Astrocyte (in vitro differentiated cells and primary cell): ENCODE results near the gene DEFB125. TPM values are rescaled to one million over a fixed set of nuclear protein-coding genes. Genes with fewer than 3 reads are reported as not detected.

Experiments used
- DNase-seq: peaks from one replicate; pipeline ENCODE4 v3.0.0-alpha.2; 2010; ENCODE audit warnings: low read depth
- FAIRE-seq: peaks from 2 replicates; lab custom pipeline; 2011; peaks lifted over from hg19 to GRCh38; lab: Jason Lieb, UNC
- H2AFZ ChIP-seq: 2 replicates; pipeline ENCODE4 v1.6.0; 2012; ENCODE audit warnings: low read depth, low read length, inconsistent platforms
- H3K27ac ChIP-seq: 2 replicates; pipeline ENCODE4 v1.5.1; 2011; ENCODE audit warnings: low read depth, low read length, inconsistent platforms
- H3K27me3 ChIP-seq: 2 replicates; pipeline ENCODE4 v1.6.0; 2011; ENCODE audit warnings: low read length, inconsistent platforms; ENCODE audit not compliant: insufficient read depth
- H3K36me3 ChIP-seq: 2 replicates; pipeline ENCODE4 v1.5.1; 2011; ENCODE audit warnings: low read length, inconsistent platforms; ENCODE audit not compliant: insufficient read depth
- H3K4me1 ChIP-seq: 2 replicates; pipeline ENCODE4 v1.5.1; 2011; ENCODE audit warnings: low read length, inconsistent platforms; ENCODE audit not compliant: insufficient read depth
- H3K4me2 ChIP-seq: 2 replicates; pipeline ENCODE4 v1.6.0; 2012; ENCODE audit warnings: low read length, inconsistent platforms
- H3K4me3 ChIP-seq: 2 replicates; pipeline ENCODE4 v1.5.1; 2011; ENCODE audit warnings: low read depth, mild to moderate bottlenecking, low read length, inconsistent platforms; ENCODE audit not compliant: insufficient read depth
- H3K79me2 ChIP-seq: 2 replicates; pipeline ENCODE4 v1.6.0; 2012; ENCODE audit warnings: mild to moderate bottlenecking, low read length, inconsistent platforms; ENCODE audit not compliant: insufficient read depth
- H3K9ac ChIP-seq: 2 replicates; pipeline ENCODE4 v1.6.0; 2012; ENCODE audit warnings: mild to moderate bottlenecking, low read length, inconsistent platforms
- H3K9me3 ChIP-seq: 2 replicates; pipeline ENCODE4 v1.5.1; 2012; ENCODE audit warnings: low read depth, mild to moderate bottlenecking, low read length, inconsistent platforms; ENCODE audit not compliant: insufficient read depth
- H4K20me1 ChIP-seq: 2 replicates; pipeline ENCODE4 v1.6.0; 2012; ENCODE audit warnings: low read length, inconsistent platforms; ENCODE audit not compliant: insufficient read depth
- H3K27ac Mint-ChIP-seq: one replicate; pipeline ENCODE4 v1.8.0; 2021; ENCODE audit warnings: mild to moderate bottlenecking, mixed read lengths; ENCODE audit not compliant: unreplicated experiment
- H3K27me3 Mint-ChIP-seq: one replicate; pipeline ENCODE4 v1.8.0; 2021; ENCODE audit warnings: low read depth, mixed read lengths; ENCODE audit not compliant: unreplicated experiment
- H3K36me3 Mint-ChIP-seq: one replicate; pipeline ENCODE4 v1.8.0; 2021; ENCODE audit warnings: low read depth, mixed read lengths; ENCODE audit not compliant: unreplicated experiment
- H3K4me1 Mint-ChIP-seq: one replicate; pipeline ENCODE4 v1.8.0; 2021; ENCODE audit warnings: low read depth, mixed read lengths; ENCODE audit not compliant: unreplicated experiment
- H3K4me3 Mint-ChIP-seq: one replicate; pipeline ENCODE4 v1.8.0; 2021; ENCODE audit warnings: mild to moderate bottlenecking, moderate library complexity, mixed read lengths; ENCODE audit not compliant: unreplicated experiment
- H3K9me3 Mint-ChIP-seq: one replicate; pipeline ENCODE4 v1.8.0; 2021; ENCODE audit warnings: mild to moderate bottlenecking, mixed read lengths; ENCODE audit not compliant: unreplicated experiment
- EZH2 ChIP-seq: IDR thresholded peaks from 2 replicates; pipeline ENCODE4 v1.6.1; 2012; ENCODE audit warnings: mild to moderate bottlenecking, low read length, inconsistent platforms; ENCODE audit not compliant: insufficient read depth
- total RNA-seq: library from RNA; stranded (reverse); gene quantifications from 2 replicates; pipeline ENCODE4 v1.2.1, GENCODE V29; 2021
- TF ChIP-seq, protein P1 (sequence below): IDR thresholded peaks from 2 replicates; pipeline ENCODE4 v1.5.1; 2011; ENCODE audit warnings: low read depth, mild to moderate bottlenecking, inconsistent platforms, low read length, moderate library complexity; ENCODE audit not compliant: insufficient read depth

The DEFB125 gene
- total RNA-seq, 1 donor from 2014 or later: not detected

DNA sequence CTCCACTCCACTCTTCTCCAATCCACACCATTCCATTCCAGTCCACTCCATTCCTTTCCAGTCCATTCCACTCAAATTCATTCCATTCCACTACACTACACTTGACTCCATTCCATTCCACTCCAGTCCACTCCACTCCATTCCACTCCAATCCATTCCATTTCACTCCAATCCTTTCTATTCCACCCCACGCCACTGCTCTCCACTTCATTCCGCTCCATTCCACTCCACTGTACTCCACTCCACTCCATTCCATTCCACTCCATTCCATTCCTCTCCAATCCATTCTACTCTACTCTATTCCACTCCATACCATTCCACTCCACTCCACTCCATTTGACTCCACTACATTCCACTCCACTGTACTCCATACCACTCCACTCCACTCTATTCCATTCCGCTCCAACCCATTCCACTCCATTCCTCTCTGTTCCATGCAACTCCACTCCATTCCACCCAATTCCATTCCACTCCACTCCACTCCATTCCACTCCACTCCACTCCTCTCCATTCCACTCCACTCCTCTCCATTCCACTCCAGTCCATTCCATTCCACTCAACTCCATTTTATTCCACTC is 23.4 kb upstream of the DEFB125 start:
- Histone ChIP-seq H3K4me2 (no peak overlapping the region), H3K9me3 (peaks cover 30% of the 10 kb centered on the region), H3K27me3 (no peaks in the 10 kb centered on the region), H3K27ac (no peak overlapping the region), H2AFZ (no peak overlapping the region), H3K9ac (no peak overlapping the region), H4K20me1 (no peaks in the 10 kb centered on the region), H3K36me3 (no peaks in the 10 kb centered on the region), H3K79me2 (no peaks in the 10 kb centered on the region), H3K4me1 (no peaks in the 10 kb centered on the region), H3K4me3 (no peak overlapping the region)
- Mint-ChIP-seq H3K9me3 (no peaks in the 10 kb centered on the region), H3K27ac (no peak overlapping the region), H3K4me1 (no peaks in the 10 kb centered on the region), H3K27me3 (peaks cover 4% of the 10 kb centered on the region), H3K4me3 (no peak overlapping the region), H3K36me3 (no peaks in the 10 kb centered on the region)
- TF ChIP-seq EZH2: no peak
- TF ChIP-seq, protein P1, sequence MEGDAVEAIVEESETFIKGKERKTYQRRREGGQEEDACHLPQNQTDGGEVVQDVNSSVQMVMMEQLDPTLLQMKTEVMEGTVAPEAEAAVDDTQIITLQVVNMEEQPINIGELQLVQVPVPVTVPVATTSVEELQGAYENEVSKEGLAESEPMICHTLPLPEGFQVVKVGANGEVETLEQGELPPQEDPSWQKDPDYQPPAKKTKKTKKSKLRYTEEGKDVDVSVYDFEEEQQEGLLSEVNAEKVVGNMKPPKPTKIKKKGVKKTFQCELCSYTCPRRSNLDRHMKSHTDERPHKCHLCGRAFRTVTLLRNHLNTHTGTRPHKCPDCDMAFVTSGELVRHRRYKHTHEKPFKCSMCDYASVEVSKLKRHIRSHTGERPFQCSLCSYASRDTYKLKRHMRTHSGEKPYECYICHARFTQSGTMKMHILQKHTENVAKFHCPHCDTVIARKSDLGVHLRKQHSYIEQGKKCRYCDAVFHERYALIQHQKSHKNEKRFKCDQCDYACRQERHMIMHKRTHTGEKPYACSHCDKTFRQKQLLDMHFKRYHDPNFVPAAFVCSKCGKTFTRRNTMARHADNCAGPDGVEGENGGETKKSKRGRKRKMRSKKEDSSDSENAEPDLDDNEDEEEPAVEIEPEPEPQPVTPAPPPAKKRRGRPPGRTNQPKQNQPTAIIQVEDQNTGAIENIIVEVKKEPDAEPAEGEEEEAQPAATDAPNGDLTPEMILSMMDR: no peak
- no peak for DNase-seq
- FAIRE-seq: no peak

DNA sequence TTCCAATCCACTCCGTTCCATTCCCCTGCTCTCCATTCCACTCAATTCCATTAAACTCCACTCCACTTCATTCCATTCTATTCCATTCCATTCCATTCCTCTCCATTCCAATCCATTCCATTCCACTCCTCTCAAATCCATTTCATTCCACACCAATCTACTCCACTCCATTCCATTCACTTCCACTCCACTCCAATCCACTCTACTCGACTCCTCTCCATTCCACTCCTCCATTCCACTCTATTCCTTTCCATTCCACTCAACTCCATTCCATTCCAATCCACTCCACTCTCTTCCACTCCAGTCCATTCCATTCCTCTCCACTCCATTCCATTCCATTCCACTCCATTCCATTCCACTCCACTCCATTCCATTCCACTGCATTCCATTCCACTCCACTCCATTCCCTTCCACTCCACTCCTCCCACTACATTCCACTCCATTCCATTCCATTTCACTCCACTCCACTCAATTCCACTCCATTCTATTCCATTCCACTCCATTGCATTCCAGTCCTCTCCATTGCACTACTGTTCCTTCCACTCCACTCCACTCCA is 22.6 kb upstream of the DEFB125 start:
- Histone ChIP-seq H3K36me3 (no peaks in the 10 kb centered on the region), H3K79me2 (no peaks in the 10 kb centered on the region), H3K9ac (no peak overlapping the region), H3K4me3 (no peak overlapping the region), H3K4me1 (no peaks in the 10 kb centered on the region), H3K27me3 (no peaks in the 10 kb centered on the region), H3K4me2 (no peak overlapping the region), H2AFZ (no peak overlapping the region), H4K20me1 (no peaks in the 10 kb centered on the region), H3K27ac (no peak overlapping the region), H3K9me3 (peaks cover 30% of the 10 kb centered on the region)
- Mint-ChIP-seq H3K4me3 (no peak overlapping the region), H3K27ac (no peak overlapping the region), H3K27me3 (peaks cover 5% of the 10 kb centered on the region), H3K36me3 (no peaks in the 10 kb centered on the region), H3K4me1 (no peaks in the 10 kb centered on the region), H3K9me3 (no peaks in the 10 kb centered on the region)
- DNase-seq (no peak), FAIRE-seq (no peak)
- TF ChIP-seq, protein P1: no peak
- TF ChIP-seq EZH2: no peak

DNA sequence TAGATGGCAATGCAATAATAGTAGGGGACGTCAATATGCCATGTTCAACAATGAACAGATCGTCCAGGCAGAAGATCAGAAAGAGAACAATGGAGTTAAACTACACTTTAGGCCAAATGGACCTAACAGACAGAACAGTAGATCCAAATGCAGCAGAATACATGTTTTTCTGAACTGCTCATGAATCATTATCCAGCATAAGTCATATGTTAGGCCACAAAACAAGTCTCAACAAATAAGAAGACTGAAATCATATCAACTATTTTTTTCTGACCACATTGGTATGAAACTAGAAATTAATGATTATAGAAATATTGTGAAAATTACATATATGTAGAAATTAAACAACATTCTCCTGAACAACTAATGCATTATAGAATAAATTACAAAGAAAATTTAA is 10.2 kb upstream of the DEFB125 start:
- Histone ChIP-seq H3K27ac (no peak overlapping the region), H3K4me3 (no peak overlapping the region), H3K27me3 (no peaks in the 10 kb centered on the region), H3K36me3 (no peaks in the 10 kb centered on the region), H3K4me1 (no peaks in the 10 kb centered on the region), H3K9ac (no peak overlapping the region), H3K4me2 (no peak overlapping the region), H4K20me1 (no peaks in the 10 kb centered on the region), H2AFZ (no peak overlapping the region), H3K9me3 (peaks cover 4% of the 10 kb centered on the region), H3K79me2 (no peaks in the 10 kb centered on the region)
- no peak overlapping the region for H3K4me3 Mint-ChIP-seq
- H3K36me3 Mint-ChIP-seq: peaks cover 2% of the 10 kb centered on the region
- peaks cover 3% of the 10 kb centered on the region for H3K9me3 Mint-ChIP-seq
- FAIRE-seq (no peak), DNase-seq (no peak)
- TF ChIP-seq EZH2: no peak
- TF ChIP-seq, protein P1: no peak
- no peaks in the 10 kb centered on the region for H3K4me1 Mint-ChIP-seq
- no peak overlapping the region for H3K27ac Mint-ChIP-seq
- H3K27me3 Mint-ChIP-seq: peaks cover 33% of the 10 kb centered on the region
